Esophagus squamous epithelium (tissue), 5 donors: Measurements from ENCODE around the gene EPN2. TPM values are rescaled to one million over a fixed set of nuclear protein-coding genes. Genes with fewer than 3 reads are reported as not detected.

Experiments used
- DNase-seq: peaks from one replicate; lab custom pipeline; 2025; lab: John Stamatoyannopoulos, UW
- H3K27ac ChIP-seq, 4 donors: fragments of 200-600 bp; sonication (generic); one replicate each; pipeline ENCODE4 v1.5.1; 2016 to 2019; ENCODE audit warnings: mild to moderate bottlenecking in 1 of 4
- H3K27me3 ChIP-seq, 4 donors: fragments of 200-600 bp; sonication (generic); 1 replicate in 3 of 4; 2 replicates in 1 of 4; pipeline versions ENCODE4 v1.5.1 to v1.6.0; 2017 to 2021; ENCODE audit warnings: antibody characterized with exemption in 1 of 4
- H3K36me3 ChIP-seq, 3 donors: fragments of 200-600 bp; sonication (generic); one replicate each; pipeline ENCODE4 v1.5.1; 2016 to 2019
- H3K4me1 ChIP-seq, 3 donors: fragments of 200-600 bp; sonication (generic); one replicate each; pipeline ENCODE4 v1.5.1; 2017 to 2019
- H3K4me3 ChIP-seq, 4 donors: fragments of 200-600 bp; sonication (generic); 1 replicate in 3 of 4; 2 replicates in 1 of 4; pipeline ENCODE4 v1.5.1; 2016 to 2019; ENCODE audit warnings: mild to moderate bottlenecking in 2 of 4, moderate library complexity in 1 of 4
- H3K9me3 ChIP-seq, 3 donors: fragments of 200-600 bp; sonication (generic); one replicate each; pipeline ENCODE4 v1.5.1; 2016 to 2019
- POLR2A ChIP-seq, 4 donors: fragments of 450-650 bp; IDR thresholded peaks; one replicate each; pipeline ENCODE4 v1.6.1; 2017; ENCODE audit warnings: antibody characterized with exemption in 4 of 4, mild to moderate bottlenecking in 4 of 4, moderate library complexity in 3 of 4
- WGBS, 2 donors: methylation state at CpG; one replicate each; pipeline ENCODE4 v1.1.5; 2018; 5-methylcytosine and 5-hydroxymethylcytosine counted together
- intact Hi-C: fragments of 100-400 bp; cut with DNase I; formaldehyde crosslinking; loops from one replicate; pipeline ENCODE4 v1.15.0; 2022
- total RNA-seq, 4 donors: library from RNA; depleted of rRNA; stranded (reverse); fragments of >200 nt; gene quantifications; one replicate each; pipeline ENCODE4 v1.1.0, GENCODE V29; 2016
- TF ChIP-seq, protein P1 (sequence below), 6 experiments: fragments of 450-650 bp in 4 of 6; fragments of 200-600 bp in 2 of 6; sonication (generic) in 2 of 6; IDR thresholded peaks; one replicate each; pipeline ENCODE4 v1.5.1; 2016 to 2019; ENCODE audit warnings: antibody characterized with exemption in 6 of 6, mild to moderate bottlenecking in 4 of 6, moderate library complexity in 4 of 6
- donor health status: DM: yes; HTN: yes; CAD: no.

Gene EPN2
- total RNA-seq, 4 donors from 2014 or later: 24.2 to 61.4 (median 56.1) TPM

DNA sequence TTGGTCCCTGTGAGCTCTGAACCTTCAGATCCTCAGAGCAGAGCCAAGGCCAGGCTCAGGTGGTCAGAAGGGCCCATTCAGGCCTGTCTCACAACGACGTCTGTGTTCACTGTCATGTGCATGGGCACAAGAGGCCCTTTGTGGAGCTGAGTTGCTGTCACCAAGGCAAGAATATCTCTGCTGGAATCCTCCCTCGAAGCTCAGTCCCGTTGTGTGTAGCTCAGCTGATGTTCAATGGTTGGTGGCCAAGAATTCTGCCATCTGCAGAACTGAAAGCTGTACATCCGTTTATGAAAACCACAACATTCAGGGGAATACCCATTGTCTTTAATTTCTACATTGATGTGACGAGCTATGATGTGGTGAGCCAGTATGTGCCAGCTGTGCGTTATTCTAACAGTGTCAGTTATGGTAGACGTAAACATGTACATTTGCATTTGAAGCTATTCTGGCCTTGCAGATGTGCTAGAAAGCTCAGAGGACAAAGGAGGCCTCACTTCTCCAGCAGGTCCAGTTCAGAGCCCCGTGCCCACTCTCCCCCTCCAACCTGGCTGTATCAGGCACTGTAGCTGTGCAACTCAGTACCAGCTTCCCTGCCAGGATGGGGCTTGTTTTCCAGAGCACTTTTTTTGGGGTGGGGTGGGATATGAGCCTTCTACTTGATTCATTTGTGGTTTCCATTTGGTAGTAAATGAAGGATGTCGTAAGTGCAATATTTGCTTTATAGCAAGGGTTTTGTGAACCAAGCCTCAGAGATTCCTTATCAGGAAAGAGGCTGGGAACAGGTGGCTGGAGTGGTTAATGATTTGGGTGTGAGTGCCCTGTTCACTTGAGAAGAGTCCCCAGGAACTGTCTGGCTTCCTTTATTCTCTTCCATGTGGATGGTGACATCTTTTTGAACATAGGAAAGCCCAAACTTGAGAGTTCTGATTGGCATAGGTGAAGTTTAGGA, 69.3 kb downstream of the EPN2 start:
- peaks cover 16 to 67% (median 17%) of the 10 kb centered on the region in 3 donors for H3K4me1 ChIP-seq
- intact Hi-C loops: no loop called here

DNA sequence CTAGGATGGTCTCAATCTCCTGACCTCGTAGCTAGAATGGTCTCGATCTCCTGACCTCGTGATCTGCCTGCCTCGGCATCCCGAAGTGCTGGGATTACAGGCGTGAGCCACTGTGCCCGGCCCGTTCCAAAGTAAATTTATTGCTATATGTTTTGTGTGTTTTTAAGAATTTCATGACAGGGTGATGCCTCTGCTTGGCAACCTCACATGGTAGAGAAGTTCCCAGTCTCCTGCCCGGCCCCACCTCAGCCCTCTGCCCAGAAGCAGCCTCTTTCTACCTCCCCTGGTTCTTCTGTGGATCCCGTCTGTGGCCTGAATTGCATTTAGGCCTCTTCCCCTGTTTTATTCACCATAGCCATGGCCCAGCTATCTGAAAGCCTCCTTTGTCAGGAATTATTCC, 70.4 kb downstream of the EPN2 start:
- 93 to 96% methylated on average over 10 of the region's 10 CpGs for WGBS, 2 donors
- TF ChIP-seq POLR2A (IDR thresholded peaks at IDR 0.05): no peak
- TF ChIP-seq, protein P1, sequence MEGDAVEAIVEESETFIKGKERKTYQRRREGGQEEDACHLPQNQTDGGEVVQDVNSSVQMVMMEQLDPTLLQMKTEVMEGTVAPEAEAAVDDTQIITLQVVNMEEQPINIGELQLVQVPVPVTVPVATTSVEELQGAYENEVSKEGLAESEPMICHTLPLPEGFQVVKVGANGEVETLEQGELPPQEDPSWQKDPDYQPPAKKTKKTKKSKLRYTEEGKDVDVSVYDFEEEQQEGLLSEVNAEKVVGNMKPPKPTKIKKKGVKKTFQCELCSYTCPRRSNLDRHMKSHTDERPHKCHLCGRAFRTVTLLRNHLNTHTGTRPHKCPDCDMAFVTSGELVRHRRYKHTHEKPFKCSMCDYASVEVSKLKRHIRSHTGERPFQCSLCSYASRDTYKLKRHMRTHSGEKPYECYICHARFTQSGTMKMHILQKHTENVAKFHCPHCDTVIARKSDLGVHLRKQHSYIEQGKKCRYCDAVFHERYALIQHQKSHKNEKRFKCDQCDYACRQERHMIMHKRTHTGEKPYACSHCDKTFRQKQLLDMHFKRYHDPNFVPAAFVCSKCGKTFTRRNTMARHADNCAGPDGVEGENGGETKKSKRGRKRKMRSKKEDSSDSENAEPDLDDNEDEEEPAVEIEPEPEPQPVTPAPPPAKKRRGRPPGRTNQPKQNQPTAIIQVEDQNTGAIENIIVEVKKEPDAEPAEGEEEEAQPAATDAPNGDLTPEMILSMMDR (IDR thresholded peaks at IDR 0.05): no peak
- H3K4me1 ChIP-seq: peaks cover 14 to 62% (median 15%) of the 10 kb centered on the region in 3 donors
- H3K27ac ChIP-seq: peak overlapping the region in 1 of 4 donors; percentile 16
- H3K27me3 ChIP-seq: no peaks in the 10 kb centered on the region
- intact Hi-C loops: no loop called here
- peaks cover 4 to 98% (median 9%) of the 10 kb centered on the region in 3 donors for H3K36me3 ChIP-seq
- H3K9me3 ChIP-seq: no peaks in the 10 kb centered on the region
- no peak overlapping the region for H3K4me3 ChIP-seq
- no peak for DNase-seq

More for the DNA sequence above, 69.3 kb downstream of the EPN2 start:
- WGBS, 2 donors: 51 to 71% methylated on average over 9 to 10 of the region's 10 CpGs
- Histone ChIP-seq H3K27me3 (no peaks in the 10 kb centered on the region), H3K36me3 (peaks cover 0 to 94% (median 4%) of the 10 kb centered on the region in 3 donors), H3K27ac (no peak overlapping the region), H3K9me3 (no peaks in the 10 kb centered on the region), H3K4me3 (no peak overlapping the region)
- no peak for DNase-seq
- TF ChIP-seq, protein P1 (IDR thresholded peaks at IDR 0.05): no peak
- TF ChIP-seq POLR2A (IDR thresholded peaks at IDR 0.05): peak in 1 of 4 donors; percentile 42

DNA sequence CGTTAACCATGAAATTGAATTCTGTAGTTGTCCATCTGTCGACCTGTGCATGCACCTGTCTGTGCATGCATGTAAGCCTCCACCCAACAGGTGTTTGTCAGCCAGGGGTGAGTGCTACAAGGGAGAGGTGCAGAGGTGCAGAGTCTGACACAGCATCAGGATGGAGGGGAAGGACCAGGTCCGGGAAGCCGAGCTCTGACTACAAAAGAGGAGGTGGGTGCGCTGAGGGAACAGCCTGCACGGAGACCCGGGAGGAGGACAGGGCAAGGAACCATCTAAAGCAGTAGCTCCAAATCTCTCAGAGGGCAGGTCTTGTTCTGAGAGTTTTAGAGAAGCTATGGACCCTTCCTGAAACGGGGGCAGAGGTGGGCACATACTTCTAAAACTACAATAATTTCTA, 71.2 kb downstream of the EPN2 start:
- H3K9me3 ChIP-seq: no peaks in the 10 kb centered on the region
- no peak overlapping the region for H3K27ac ChIP-seq
- 81 to 91% methylated on average over 8 of the region's 8 CpGs for WGBS, 2 donors
- no peak for DNase-seq
- H3K27me3 ChIP-seq: no peaks in the 10 kb centered on the region
- no peak overlapping the region for H3K4me3 ChIP-seq
- peaks cover 23 to 63% (median 23%) of the 10 kb centered on the region in 3 donors for H3K4me1 ChIP-seq
- intact Hi-C loops: no loop called here
- no peak for TF ChIP-seq POLR2A (IDR thresholded peaks at IDR 0.05)
- TF ChIP-seq, protein P1 (IDR thresholded peaks at IDR 0.05): no peak
- peaks cover 4 to 98% (median 12%) of the 10 kb centered on the region in 3 donors for H3K36me3 ChIP-seq

DNA sequence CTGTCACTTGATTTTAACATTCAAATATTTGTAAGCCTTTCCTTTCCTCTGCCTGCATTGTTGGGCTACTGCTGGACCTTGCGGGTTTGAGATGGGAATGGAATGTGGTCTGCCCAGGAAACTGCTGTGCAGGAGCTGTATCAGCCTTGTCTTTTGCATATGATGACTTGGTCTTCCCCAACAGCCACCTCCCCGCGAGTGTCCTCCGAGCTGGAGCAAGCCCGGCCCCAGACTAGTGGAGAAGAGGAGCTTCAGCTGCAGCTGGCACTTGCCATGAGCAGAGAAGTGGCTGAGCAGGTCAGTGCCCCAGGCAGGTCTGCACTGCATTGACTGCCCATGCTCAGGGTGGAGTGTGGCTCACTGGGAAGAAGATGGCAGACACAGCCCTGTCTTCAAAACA, 72.5 kb downstream of the EPN2 start:
- intact Hi-C loops: no loop called here
- DNase-seq: no peak
- WGBS, 2 donors: 63% methylated on average over 3 of the region's 5 CpGs; no CpG with 5 or more reads in 1 of the 2 donors
- Histone ChIP-seq H3K4me1 (peaks cover 16 to 58% (median 35%) of the 10 kb centered on the region in 3 donors), H3K27me3 (no peaks in the 10 kb centered on the region), H3K27ac (no peak overlapping the region), H3K36me3 (peaks cover 4 to 98% (median 12%) of the 10 kb centered on the region in 3 donors), H3K4me3 (no peak overlapping the region), H3K9me3 (no peaks in the 10 kb centered on the region)
- TF ChIP-seq, protein P1 (IDR thresholded peaks at IDR 0.05): no peak
- no peak for TF ChIP-seq POLR2A (IDR thresholded peaks at IDR 0.05)

DNA sequence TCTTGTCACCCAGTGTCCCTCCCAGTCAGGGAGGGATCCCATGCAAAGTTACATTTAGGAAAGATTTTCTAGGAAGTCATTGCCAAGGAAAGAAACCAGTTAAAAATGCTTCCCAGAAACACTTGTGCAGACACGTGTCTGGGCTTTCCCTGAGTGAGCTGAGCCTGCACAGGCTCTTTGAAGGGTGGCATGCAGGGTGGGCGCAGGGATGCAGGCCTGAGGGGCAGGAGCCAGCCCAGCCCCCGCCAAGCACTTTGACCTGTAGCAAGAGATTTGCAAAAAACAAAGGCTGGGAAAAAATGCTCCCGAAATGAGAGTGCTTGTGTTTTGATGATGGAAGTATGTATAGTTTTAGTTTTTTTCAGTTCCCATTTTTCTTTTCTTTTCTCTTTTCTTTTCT, 73.0 kb downstream of the EPN2 start:
- 65% methylated on average over 4 of the region's 4 CpGs for WGBS, 2 donors
- DNase-seq: no peak
- intact Hi-C loops: no loop called here
- Histone ChIP-seq H3K9me3 (no peaks in the 10 kb centered on the region), H3K36me3 (peaks cover 4 to 98% (median 12%) of the 10 kb centered on the region in 3 donors), H3K27ac (no peak overlapping the region), H3K27me3 (no peaks in the 10 kb centered on the region), H3K4me3 (no peak overlapping the region), H3K4me1 (peaks cover 13 to 54% (median 34%) of the 10 kb centered on the region in 3 donors)
- TF ChIP-seq, protein P1 (IDR thresholded peaks at IDR 0.05): no peak
- no peak for TF ChIP-seq POLR2A (IDR thresholded peaks at IDR 0.05)
